HG02610 (cell line): ENCODE results near the gene HMX1.

Source experiments
- ATAC-seq: cut with Tn5 transposase; IDR thresholded peaks from one replicate; pipeline ENCODE4 v1.9.1; 2021; ENCODE audit warnings: mild to moderate bottlenecking, moderate library complexity; ENCODE audit not compliant: unreplicated experiment

Gene HMX1

DNA sequence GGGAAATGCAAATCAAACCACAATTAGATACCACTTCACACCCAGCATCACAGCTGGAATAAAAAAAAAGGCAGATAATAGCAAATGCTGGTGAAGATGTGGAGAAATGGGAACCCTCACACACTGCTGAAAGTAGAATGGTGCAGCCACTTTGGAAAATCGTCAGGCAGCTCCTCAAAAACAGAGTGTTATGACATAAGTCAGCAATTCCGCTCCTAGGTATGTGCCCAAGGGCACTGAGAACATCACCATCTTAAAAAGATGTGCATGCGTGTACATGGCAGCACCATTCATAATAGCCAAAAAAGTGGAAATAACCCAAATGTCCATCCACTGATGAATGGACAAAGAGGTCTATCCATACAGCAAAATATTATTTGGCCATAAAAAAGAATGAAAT, 28.0 kb downstream of the HMX1 start:
- no peak for ATAC-seq

DNA sequence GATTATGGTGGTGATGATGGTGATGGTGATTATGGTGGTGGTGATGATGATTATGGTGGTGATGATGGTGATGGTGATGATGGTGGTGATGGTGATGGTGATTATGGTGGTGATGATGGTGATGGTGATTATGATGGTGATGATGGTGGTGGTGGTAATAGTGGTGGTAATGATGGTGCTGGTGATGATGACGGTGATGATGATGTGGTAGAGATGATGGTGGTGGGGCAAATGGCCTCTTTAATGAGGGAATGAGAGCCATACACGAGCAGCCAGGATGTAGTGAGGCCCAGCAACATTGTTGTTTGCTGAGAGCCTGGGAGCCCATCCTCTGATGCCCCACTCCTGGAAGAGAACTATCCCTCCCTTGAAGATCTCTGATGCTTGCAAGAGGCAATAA, 29.0 kb downstream of the HMX1 start:
- ATAC-seq = no peak

DNA sequence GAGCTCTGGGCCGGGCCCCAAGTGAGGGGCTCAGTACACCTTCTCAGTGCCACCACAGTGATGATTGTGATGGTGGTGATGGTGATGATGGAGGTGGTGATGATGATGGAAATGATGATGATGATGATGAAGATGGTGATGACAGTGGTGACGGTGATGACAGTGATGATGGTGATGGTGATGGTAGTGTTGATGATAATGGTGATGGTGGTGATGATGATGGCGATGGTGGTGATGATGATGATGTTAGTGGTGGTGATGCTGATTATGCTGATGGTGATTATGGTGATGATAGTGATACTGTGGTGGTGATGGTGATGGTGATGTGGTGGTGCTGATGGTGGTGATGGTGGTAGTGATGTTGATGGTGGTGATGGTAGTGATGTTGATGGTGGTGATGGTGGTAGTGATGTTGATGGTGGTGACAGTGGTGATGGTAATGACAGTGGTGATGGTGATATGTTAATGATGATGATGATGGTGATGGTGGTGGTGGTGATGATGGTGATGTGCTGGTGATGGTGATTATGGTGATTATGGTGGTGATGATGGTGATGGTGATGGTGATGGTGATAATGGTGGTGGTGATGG, 29.9 kb downstream of the HMX1 start:
- no peak for ATAC-seq

DNA sequence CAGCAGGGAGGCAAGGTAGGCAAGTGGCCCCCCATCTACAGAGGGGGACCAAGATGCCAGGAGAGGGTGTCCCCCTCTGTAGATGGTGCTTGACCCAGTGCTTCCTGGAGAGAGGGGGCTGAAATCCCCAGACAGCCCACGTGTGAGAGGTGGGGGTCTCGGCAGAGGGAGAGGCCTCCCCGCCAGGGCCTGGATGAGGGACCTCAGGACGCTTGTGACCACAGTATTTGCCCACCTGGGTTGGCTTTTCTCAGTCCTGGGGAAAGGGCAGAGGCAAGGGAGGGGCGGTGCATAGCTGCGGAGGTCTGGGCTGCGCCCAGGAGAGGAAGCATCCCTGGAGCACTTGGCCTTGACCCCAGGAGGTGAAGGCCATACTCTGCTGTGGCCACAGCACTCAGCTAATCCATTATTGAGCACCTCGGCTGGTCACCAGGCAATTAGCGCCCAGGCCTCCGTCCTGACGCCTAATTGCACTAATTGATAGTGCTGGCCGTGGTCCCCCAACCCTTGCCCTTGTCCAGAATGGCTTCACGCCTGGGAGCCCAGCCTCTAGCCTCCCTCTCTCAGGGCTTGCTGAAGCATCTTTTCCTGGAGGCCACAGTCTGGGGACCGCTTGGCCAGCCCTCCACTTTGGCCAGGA, 30.7 kb downstream of the HMX1 start:
- no peak for ATAC-seq

DNA sequence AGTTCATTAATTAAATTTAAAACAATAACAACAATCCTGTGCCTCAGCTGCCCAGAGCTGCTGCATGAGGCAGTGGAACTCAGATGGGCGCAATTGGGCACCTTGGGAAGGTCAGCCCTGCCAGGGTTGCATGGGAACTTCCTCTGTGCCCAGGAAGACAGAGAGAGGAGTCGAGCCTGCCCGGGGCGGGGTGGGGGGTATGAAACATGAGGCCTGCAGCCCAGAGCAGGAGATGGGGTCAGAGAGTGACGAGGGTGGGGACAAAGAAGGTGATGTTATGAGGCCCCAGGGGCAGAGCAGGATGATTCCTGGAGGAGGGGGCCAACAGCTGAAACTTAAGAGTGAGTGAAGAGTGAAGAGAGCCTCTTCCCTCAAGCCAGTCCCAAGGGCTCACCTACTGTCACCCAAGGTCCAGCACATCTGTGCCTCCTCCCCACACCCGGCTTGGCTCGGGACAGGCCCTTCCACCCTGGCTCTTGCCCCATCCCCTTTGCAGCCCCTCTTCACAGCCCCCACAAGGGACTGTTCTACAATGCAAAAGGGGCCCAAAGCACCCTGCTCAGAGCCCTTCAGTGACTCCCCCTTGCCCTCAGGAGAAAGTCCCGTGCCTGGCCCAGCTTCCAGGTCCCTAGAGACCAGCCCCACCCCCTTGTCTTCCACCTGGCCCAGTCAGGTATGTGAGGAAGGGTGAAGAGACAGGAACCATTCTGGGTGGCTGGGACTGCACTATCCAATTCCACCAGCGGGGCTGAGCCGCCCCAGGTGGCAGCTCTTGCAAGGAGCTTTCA, 31.4 kb downstream of the HMX1 start:
- no peak for ATAC-seq

DNA sequence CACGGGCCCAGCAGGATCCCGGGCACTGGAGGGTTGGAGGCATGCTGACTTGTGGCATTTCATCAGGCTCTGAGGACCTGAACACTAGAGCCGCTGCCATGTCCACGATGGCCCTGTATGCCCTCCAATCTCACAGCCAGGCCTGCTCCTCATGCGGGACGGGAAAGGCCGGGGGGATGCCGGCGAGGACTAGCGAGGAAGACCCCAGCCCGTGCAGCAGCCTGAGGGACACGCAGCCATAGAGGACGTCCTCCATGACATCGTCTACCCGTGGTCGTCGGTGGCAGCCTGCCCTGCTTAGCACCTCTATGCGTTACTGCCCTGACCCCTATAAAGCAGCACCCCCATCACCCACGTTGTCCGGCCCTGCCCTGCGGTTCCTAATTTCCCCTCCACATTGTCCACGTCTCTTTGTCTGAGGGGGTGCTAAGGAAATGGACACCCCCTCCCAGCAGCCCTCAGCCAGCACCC, 32.6 kb downstream of the HMX1 start:
- ATAC-seq = no peak

DNA sequence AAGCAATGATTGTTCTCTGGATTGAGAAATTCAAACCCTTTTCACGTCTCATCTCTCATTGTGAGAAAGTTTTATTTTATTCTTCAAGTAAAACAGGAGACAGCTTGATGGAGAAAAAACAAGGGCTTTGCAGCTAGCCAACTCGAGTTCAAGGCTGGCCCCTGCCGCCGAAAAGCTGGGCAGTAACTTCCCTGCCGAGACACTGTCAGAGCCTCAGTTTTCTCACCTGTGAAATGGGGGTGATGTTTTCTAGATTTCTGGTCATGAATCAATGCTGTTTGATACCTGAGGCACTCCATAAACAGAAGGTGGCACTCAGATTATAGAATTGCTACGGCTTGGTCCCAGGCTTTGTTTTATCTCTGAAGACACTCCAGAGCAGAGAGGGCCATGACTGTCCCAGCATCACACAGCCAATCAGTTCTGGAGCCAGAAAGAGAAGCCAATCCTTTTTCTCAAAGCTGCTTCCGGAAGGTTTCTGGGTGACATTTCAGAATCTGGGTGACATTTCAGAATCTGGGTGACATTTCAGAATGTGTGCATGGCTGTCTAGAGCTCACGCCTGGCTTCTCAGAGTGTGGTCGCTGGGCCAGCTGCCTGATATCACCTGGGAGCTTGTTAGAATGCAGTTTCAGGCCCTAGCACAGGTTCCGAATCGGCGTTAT, 33.2 kb downstream of the HMX1 start:
- no peak for ATAC-seq

DNA sequence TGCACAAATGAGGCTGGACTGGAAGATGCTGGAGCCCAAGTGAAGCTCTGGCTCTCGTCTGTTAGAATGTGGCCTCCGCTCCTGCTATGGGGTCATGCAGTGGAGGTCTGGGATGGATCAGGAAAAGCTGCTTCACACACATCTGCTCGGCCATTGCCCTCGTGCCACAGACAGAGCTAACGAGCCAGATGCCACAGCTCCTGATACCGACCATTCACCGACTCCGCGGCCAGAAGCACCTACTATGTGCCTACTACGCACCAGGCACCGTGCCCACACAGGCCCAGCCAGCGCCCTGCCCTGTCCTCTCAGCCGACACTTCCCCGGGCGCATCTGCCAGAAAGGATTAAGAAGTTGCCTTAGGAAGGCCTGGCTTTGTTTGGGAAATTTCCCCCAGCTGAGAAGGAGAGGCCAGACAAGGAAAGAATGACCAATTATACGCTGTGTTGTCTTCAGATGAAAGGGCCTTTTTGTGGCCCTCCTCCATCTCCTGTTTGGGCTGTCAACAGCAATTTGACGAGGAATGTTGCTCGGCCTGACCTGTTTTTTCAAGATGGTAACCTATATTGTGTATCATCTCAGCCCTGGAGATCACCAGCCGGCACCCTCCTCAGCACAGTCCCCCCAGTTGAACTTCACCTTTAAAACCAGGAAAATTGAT, 34.3 kb downstream of the HMX1 start:
- no peak for ATAC-seq

DNA sequence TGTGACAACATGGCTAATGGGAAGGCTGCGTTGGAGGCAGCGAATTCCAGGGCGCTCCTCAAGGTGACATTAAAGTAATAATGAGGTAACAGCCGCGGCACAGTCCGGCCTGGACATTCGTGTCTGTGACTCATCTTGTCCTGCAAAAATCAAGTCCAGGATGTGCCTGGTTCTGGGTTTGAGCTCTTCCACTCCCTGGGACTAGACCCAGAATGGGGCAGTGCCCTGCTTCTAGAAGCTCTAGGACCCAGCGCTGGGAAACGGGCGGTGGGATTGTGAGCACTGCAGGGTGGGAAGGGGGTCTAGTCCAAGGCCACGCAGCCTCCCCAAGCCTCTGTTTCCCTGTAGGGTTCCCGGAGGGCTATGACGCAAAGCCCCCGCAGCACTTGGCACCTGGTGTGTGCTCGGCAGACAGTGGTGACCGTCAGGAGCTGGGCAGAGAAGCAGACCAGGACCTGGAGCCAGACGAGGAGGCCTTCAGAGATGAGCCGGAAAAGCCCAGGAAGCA, 34.9 kb downstream of the HMX1 start:
- no peak for ATAC-seq

DNA sequence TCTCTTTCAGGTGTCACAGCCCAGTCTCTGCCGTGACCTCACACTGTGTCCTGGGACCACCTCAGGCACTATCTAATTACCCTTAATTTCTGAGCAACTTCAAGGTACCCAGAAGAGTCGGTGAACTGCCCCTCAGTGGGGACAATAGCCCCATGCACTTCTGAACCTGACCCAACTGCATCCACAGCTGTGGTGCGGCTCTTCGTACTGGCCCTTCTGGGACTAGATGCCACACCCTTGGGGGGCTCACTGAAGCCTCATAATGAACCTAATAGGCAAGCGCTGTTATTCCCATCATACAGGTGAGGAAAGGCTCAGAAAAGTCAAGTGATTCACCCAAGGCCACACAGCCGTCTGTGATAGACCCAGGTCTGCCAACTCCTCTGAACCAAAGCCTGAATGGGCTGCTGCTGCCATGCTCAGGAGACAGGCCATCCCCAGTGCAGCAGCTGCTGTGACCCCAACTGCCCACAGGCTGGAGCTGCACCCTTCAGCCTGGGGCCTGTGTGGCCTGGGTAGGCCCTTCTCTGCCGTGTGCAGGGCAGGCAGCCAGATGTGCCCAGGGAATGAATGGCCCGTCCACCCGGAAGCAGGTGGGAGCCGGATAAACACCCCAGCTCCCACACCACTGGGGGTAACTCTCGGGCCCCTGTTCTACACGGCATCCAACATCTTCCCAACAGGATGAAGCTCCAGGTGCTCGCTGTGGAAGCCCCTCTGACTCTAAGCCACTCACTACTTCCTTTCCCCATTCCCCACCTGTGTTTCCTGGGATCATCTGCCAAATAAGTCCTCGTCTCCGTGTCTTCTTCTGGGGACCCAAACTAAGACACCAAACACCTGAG, 35.9 kb downstream of the HMX1 start:
- ATAC-seq = no peak

DNA sequence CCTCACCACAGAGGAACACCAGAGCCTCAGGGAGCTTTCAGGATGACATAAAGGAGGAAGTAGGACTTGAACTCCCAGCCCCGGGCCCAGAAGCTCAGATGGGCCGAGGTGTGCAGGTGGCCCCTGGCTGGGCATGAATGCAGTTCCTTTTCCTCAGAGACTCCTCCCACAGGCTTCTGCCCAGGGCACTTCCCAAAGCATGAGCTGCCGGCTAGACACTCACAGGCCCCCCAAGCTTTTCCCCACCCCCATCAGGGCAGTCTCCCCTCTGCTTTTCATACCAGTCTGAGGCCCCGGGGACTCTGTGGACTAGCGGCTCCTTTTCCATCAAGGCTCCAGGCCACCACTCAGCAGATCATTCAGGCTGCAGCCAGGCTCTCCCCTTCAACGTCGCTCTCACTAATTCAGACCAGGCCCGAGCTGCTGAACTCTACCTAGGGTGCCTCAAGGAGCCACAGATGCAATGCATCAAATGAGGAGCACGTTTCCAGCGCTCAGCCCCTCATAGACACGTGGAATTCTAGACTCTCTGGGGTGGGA, 36.9 kb downstream of the HMX1 start:
- ATAC-seq = no peak

DNA sequence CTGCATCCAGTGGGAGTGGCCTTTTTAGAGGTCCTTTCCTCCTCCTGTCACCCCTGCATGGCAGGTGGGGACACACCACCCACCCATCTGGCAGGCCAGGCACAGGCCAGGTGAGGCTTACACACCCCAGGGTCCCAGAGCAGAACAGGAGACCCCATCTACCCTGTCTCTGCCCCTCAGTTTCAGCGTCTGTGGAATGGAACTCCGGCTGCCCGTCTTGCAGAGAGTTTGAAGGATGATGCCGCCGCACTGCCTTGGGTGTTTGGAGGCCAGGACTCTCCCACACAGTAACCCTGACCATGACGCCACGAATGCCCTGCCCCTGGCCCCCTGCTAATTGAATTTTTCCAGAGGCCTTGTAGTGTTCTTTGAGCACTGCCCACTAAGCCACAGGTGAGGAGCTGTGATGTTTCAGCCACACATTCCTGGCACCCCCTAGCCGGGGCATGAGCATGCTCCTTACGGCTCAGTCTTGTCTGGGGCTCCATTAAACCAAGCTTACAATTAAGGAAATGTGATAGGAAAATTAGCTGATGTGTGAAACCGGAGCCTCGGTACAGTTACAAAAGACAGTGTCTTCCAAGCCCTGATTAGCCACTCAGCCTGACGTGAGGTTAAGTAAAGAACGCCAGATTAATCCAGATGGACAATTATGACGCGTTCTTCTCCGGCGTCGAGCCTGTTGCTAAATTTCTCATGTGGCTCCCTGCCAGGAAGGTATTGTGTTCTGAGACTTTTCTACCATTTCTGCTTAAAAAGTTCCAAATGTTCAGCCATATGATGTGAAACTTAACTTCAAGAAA, 39.3 kb downstream of the HMX1 start:
- ATAC-seq = no peak

DNA sequence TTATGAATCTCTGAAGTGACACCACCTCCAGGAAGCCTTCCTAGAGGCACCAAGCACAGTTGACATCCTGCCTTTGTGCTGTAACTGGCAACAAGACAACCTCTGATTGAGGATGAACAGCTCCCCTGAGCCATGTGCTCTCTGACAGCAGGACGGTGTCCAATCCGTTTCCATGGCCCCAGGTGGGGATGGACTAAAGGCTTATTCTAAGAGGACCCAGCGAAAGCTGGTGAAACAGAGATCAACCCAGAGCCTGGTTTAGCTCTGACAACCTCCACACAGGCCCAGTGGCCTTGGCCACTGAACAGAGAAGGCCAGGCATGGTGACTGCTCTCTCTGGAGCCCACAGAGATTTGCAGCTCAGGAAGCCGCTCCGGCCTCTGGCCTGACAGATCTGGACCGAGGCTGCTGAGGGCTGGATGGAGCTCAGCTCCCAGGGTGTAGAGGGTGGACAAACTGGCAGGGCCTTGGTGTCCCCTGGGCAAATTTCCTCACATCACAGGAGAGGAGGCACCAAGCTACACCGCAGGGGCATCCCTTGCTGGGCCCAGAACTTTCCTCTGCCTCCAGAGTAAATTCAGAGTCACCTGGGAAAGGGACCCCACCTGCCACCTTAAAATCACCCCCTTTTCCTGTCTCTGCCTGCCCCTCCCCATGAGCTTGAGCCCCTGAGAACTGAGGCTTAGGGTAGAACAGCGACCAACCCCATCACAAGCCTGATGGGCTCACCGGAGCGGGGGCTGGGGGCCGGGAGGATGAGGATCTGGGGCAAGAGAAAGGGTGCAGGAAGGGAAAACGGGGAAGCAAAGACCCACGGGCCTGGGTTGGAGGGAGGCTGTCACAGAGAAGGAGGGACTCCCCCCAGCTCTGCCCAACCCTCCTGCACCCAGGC, 40.2 kb downstream of the HMX1 start:
- no peak for ATAC-seq

DNA sequence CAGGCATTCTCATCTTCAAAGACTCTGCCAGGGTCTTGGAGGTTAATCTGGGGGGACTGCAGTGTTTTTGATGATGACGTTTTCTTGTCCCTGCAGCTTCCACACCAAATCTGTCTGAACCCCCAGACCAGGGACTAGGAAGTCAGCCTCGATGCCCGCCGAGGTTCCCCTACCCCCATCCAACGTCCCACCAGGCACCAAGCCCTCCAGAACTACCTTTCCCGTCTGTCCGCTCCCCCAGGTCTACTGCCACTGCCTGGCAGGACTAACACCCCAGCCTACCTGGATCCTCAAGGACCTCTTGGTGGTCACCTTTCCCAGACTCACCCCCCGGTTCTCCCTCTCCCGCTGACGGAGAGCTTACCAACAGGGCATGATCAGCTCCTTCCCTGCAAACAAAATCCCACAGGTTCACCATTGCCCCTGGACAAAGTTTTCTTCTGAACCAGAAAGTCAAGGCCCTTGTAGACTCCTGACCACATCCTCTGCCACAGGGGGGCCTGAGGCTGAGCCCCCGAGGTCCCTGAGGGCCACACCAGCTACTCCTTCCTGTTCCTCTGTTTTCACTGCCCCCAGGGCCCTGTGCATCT, 40.9 kb downstream of the HMX1 start:
- ATAC-seq = no peak

DNA sequence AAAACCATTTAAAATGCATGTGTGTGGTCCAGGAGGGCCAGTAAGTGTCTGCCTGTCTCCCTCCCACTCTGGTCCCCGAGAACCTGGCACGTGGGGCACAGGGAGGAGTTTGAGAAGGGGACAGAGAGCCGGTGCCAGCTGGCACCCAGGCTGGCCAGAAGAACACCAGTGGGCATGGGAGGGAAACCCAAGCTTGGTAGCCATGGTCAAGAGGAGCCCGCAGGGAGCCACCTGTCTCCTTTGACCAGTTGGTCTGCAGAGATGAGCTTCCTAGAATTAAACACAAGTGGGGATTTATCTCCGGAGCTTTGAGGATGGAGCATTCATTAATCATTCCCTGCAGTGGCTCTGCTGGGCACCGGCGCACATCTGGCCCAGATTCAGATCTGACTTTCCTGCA, 41.6 kb downstream of the HMX1 start:
- no peak for ATAC-seq

DNA sequence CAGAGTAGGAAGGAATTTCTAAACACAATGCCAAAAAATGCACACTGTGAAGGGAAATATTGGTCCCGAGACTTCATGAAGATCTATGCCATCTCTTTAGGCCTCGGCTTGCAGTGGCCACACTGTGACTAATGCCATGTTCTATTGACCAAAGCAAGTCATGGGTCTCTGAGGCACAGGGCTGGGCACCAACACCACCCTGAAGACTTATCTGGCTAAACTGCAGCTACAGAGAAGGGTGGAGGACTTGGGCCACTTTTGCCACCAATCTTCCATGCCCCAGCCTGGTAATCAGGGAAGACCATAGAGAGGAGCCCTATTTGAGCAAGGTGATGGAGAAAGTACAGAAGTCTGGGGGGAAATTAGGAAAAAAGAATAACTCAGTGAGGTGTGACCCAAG, 42.1 kb downstream of the HMX1 start:
- no peak for ATAC-seq

DNA sequence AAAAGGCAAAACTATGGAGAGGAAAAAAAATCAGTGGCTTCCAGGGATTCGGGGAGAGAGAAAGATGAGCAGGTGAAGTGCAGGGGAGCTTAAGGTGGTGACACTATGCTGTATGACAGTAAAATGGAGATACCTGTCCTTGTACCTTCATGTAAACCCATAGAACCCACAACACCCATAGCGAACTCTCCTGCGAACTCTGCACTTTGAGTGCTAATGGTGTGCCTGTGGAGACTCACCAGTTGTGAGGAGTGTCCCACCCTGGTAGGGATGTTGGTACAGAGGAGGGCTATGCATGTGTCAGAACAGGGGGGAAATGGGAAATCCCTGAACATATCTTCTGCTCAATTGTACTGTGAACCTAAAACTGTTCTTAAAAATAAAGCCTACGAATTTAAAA, 42.8 kb downstream of the HMX1 start:
- no peak for ATAC-seq
